HCT116 (cell line): ENCODE measurements around the gene SIRT3. TPM values are rescaled to one million over a fixed set of nuclear protein-coding genes. Genes with fewer than 3 reads are reported as not detected.
A peak's percentile ranks its signal among the peaks of the same experiment; 100 is the strongest.
"Not testable (repeated sequence)": the region's sequence is repeated elsewhere in the genome, so short reads cannot be mapped to it uniquely, and the experiment has no call there.

Experiments used
- ATAC-seq: fragments of 200-7000 bp; cut with Tn5 transposase; 2 replicates; pipeline ENCODE4 v1.9.1; 2020; ENCODE audit warnings: mild to moderate bottlenecking, moderate library complexity
- BruUV-seq: library from RNA; stranded (reverse); fragments of 400-500 nt; replicated peaks from 2 replicates; lab custom pipeline; 2021; lab: Mats Ljungman, UMichigan
- CTCF ChIA-PET: fragments of 300-600 bp; sonication (Branson Sonifier 250); formaldehyde crosslinking; loops from one replicate; lab custom pipeline; 2021; ENCODE audit warnings: antibody characterized with exemption; lab: Charles Lee
- POLR2A ChIA-PET: fragments of 300-600, 350-600 bp; sonication (Branson Sonifier 250); formaldehyde crosslinking; loops from one replicate; lab custom pipeline; 2021; ENCODE audit warnings: antibody characterized with exemption; lab: Charles Lee
- RAD21 ChIA-PET, 2 experiments: fragments of 300-600 bp; sonication (Branson Sonifier 250); formaldehyde crosslinking; loops; one replicate each; lab custom pipeline; 2023; ENCODE audit warnings: low total read pairs in 2 of 2; ENCODE audit not compliant: uncharacterized antibody in 2 of 2, unreplicated experiment in 2 of 2, low non-redundant PET in 1 of 2; lab: Charles Lee
- DNase-seq: peaks from one replicate; pipeline ENCODE4 v3.0.0-alpha.2; 2010; ENCODE audit warnings: low read depth, low spot score
- H2AFZ ChIP-seq: fragments of 200-600 bp; shearing (Covaris generic), sonication (generic); 2 replicates; pipeline ENCODE4 v1.6.1; 2017; ENCODE audit warnings: low read depth, mixed run types, mixed read lengths, antibody characterized with exemption, low read length; ENCODE audit not compliant: poor library complexity, severe bottlenecking
- H3K27ac ChIP-seq: 2 replicates; pipeline ENCODE4 v1.5.1; 2012; ENCODE audit warnings: low read depth, low read length
- H3K27me3 ChIP-seq: fragments of 200-600 bp; sonication (generic); 2 replicates; pipeline ENCODE4 v1.6.1; 2016; ENCODE audit warnings: mixed run types, low read length, mixed read lengths; ENCODE audit not compliant: insufficient read depth
- H3K36me3 ChIP-seq, 2 experiments: fragments of 200-500 bp in 1 of 2; fragments of 200-600 bp in 1 of 2; sonication (Bioruptor generic) in 1 of 2; sonication (generic) in 1 of 2; 2 replicates each; pipeline versions ENCODE4 v1.5.1 to v1.6.1; 2014 to 2016; ENCODE audit warnings: low read length in 2 of 2, inconsistent platforms in 1 of 2, mixed read lengths in 1 of 2, mixed run types in 1 of 2; ENCODE audit not compliant: insufficient read depth in 2 of 2, control insufficient read depth in 1 of 2
- H3K4me1 ChIP-seq, 2 experiments: fragments of 200-600 bp in 1 of 2; sonication (generic) in 1 of 2; 2 replicates each; pipeline versions ENCODE4 v1.5.1 to v1.6.1; 2012 to 2017; ENCODE audit warnings: low read length in 2 of 2, inconsistent platforms in 1 of 2, mild to moderate bottlenecking in 1 of 2, mixed read lengths in 1 of 2, mixed run types in 1 of 2, moderate library complexity in 1 of 2; ENCODE audit not compliant: insufficient read depth in 2 of 2, control insufficient read depth in 1 of 2
- H3K4me2 ChIP-seq: fragments of 200-600 bp; sonication (generic); 2 replicates; pipeline ENCODE4 v1.6.1; 2017; ENCODE audit warnings: mixed run types, low read length, mixed read lengths
- H3K4me3 ChIP-seq, 2 experiments: fragments of 200-600 bp in 1 of 2; sonication (generic) in 1 of 2; replicated peaks in 1 of 2; 2 replicates each; pipeline ENCODE4 v1.5.1; 2011 to 2016; ENCODE audit warnings: low read length in 2 of 2, control low read depth in 1 of 2, low read depth in 1 of 2, mild to moderate bottlenecking in 1 of 2, mixed read lengths in 1 of 2, mixed run types in 1 of 2
- H3K79me2 ChIP-seq: fragments of 200-600 bp; sonication (generic); 2 replicates; pipeline ENCODE4 v1.6.1; 2017; ENCODE audit warnings: mild to moderate bottlenecking, mixed run types, low read length, moderate library complexity, mixed read lengths; ENCODE audit not compliant: insufficient read depth
- H3K9ac ChIP-seq: fragments of 200-600 bp; sonication (generic); 2 replicates; pipeline ENCODE4 v1.6.1; 2016; ENCODE audit warnings: low read length, mixed read lengths
- H3K9me2 ChIP-seq: fragments of 200-600 bp; sonication (generic), shearing (Covaris generic); 2 replicates; pipeline ENCODE4 v1.6.1; 2017; ENCODE audit warnings: mixed run types, mild to moderate bottlenecking, moderate library complexity; ENCODE audit not compliant: insufficient read depth
- H3K9me3 ChIP-seq, 2 experiments: fragments of 200-500 bp in 1 of 2; fragments of 200-600 bp in 1 of 2; sonication (Bioruptor generic) in 1 of 2; sonication (generic) in 1 of 2; 2 replicates each; pipeline ENCODE4 v1.6.1; 2014 to 2017; ENCODE audit warnings: low read length in 2 of 2, mixed read lengths in 2 of 2, inconsistent platforms in 1 of 2, low read depth in 1 of 2, mild to moderate bottlenecking in 1 of 2, mixed run types in 1 of 2, moderate library complexity in 1 of 2; ENCODE audit not compliant: control insufficient read depth in 1 of 2, insufficient read depth in 1 of 2
- H4K20me1 ChIP-seq: fragments of 200-600 bp; sonication (generic), shearing (Covaris generic); 2 replicates; pipeline ENCODE4 v1.6.1; 2017; ENCODE audit warnings: mixed run types, mild to moderate bottlenecking, moderate library complexity; ENCODE audit not compliant: insufficient read depth
- CTCF ChIP-seq, 3 experiments: fragments of 200-600 bp in 1 of 3; sonication (generic) in 1 of 3; IDR thresholded peaks in 2 of 3; conservative IDR thresholded peaks in 1 of 3; 2 replicates each; pipeline ENCODE4 v1.5.1; 2012 to 2017; ENCODE audit warnings: low read depth in 2 of 3, low read length in 2 of 3, antibody characterized with exemption in 1 of 3, borderline replicate concordance in 1 of 3, control low read depth in 1 of 3, mild to moderate bottlenecking in 1 of 3, mixed read lengths in 1 of 3, mixed run types in 1 of 3, moderate library complexity in 1 of 3; ENCODE audit not compliant: insufficient read depth in 1 of 3
- intact Hi-C: fragments of 100-400 bp; cut with micrococcal nuclease; formaldehyde crosslinking; loops from 2 replicates; pipeline ENCODE4 v1.10.0; 2022
- total RNA-seq: library from RNA; stranded (reverse); gene quantifications from one replicate; pipeline ENCODE4 v1.2.1, GENCODE V29; 2021; ENCODE audit not compliant: unreplicated experiment

SIRT3 gene
- total RNA-seq, 1 experiment from 2014 or later = 17.9 TPM

GRCh38 chr11:180242-180641, 55.9 kb downstream of the SIRT3 start:
- CTCF ChIA-PET, ATAC-seq, POLR2A ChIA-PET: not testable (repeated sequence)

More at GRCh38 chr11:180242-180641, 55.9 kb downstream of the SIRT3 start:
- H3K9ac ChIP-seq, H3K9me3 ChIP-seq, H2AFZ ChIP-seq, H3K4me3 ChIP-seq, RAD21 ChIA-PET, H3K4me1 ChIP-seq, H3K9me2 ChIP-seq, H3K27ac ChIP-seq, intact Hi-C loops, H3K79me2 ChIP-seq, BruUV-seq, H3K4me2 ChIP-seq, H3K36me3 ChIP-seq, DNase-seq, H3K27me3 ChIP-seq, H4K20me1 ChIP-seq: not testable (repeated sequence)
- peak; percentile 21 to 61 (median 35); a peak in 5 of 6 replicates for TF ChIP-seq CTCF (IDR thresholded peaks at IDR 0.05 in 2 of 3, conservative IDR thresholded peaks at IDR 0.05 in 1 of 3; ENCODE audit: borderline replicate concordance in 1 of 3, insufficient read depth in 1 of 3, low read depth in 2 of 3, low read length in 2 of 3)

Other genes with a start within 250 kb of the SIRT3 start
- not detected for gene SCGB1C1, start 43.3 kb downstream of the SIRT3 start, total RNA-seq
- 49.1 TPM for gene BET1L, start 28.9 kb downstream of the SIRT3 start, total RNA-seq
- gene RIC8A, start 28.6 kb downstream of the SIRT3 start, total RNA-seq = 75.2 TPM
- 179 TPM for gene PSMD13, start 634 bp upstream of the SIRT3 start, total RNA-seq
- gene NLRP6, start 42.1 kb upstream of the SIRT3 start, total RNA-seq = not detected
- gene PGGHG, start 52.8 kb upstream of the SIRT3 start, total RNA-seq = 57.5 TPM
- gene IFITM5, start 63.2 kb upstream of the SIRT3 start, total RNA-seq = not detected
- gene IFITM2, start 71.5 kb upstream of the SIRT3 start, total RNA-seq = 106 TPM
- 6.1 TPM for gene IFITM1, start 77.7 kb upstream of the SIRT3 start, total RNA-seq
- 380 TPM for gene IFITM3, start 84.5 kb upstream of the SIRT3 start, total RNA-seq
- gene B4GALNT4, start 133.2 kb upstream of the SIRT3 start, total RNA-seq = 54.3 TPM
- 157 TPM for gene PKP3, start 157.9 kb upstream of the SIRT3 start, total RNA-seq
- gene SIGIRR, start 178.7 kb upstream of the SIRT3 start, total RNA-seq = 85.6 TPM
- 70.3 TPM for gene ANO9, start 205.7 kb upstream of the SIRT3 start, total RNA-seq
- gene PTDSS2, start 213.9 kb upstream of the SIRT3 start, total RNA-seq = 40.1 TPM